GDM1 (cell line): ENCODE measurements around the gene CLIC3.

Experiments used
- DNase-seq: peaks from one replicate; lab custom pipeline; 2025; lab: John Stamatoyannopoulos, UW

The CLIC3 gene

DNA sequence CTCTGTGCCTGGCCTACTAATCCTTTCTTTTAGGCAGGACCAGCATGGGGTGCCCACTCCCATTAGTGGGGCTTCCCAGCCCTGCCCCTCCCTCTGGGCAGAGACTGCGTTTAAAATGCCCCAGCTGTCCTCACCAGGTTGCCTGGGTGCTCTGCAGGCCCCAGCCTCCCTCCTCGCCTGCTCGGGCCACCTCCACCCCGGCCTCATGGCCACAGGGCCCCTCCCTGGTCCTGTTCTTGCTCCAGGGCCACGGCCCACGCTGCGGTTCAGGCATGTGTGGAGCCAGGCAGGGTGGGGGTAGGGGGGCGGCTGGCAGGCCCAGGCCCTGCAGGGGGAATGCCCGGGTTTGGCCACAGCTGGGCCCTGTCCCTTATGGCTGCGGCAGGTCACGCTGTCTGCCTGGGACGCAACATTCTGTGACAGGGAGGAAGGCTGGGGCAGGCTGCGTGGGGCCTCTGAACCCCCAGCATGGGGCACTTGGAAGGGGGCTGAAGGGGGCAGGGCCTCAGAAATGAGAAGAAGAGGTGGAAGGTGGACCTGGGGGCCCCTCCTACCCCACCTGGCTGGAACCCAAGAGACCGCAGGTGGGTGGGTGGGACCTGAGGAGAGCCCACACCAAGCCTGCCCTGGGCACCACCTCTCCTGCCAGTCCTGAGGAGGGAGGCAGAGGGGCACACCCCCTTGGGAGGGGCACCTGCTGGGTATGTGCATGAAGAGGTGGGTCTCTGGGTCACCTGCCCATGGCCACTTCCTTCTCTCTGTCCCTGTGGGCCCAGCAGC, 44.6 kb downstream of the CLIC3 start, which contains the start of gene LCN12:
Gene LCN12, plus strand, starts transcription at position 733 of the 780 bp plus-strand sequence. CDS start 55 bp downstream, outside the sequence.
- DNase-seq, result no peak

DNA sequence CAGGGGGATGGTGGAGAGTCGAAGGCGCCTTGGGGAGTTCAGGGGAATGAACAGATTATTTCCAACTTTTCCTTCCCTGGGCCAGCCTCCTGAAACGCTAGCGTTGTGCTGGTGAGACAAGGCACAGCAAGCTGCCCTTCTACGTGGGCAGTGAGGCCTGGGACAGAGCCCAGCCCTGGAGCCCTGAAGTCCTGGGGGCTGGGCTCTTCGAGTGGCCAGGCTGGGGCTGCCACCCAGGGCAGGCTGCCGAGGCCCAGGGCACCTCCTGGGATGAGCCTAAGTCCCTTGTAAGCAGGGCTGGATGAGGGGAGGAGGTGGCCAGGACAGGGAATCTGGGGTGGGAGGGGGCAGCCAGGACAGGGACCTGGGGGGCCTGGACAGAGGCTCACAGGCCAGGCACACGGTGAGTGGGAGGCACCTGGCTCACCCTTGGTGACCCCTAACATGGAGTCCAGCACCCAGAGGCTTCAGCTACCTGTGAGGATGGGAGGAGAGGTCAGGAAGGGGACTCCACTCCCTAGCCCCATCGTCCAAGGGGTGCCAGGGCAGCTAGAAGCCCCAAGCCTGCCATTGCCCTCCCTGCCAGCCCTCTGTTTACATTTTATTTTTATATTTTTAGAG, 45.6 kb downstream of the CLIC3 start:
- DNase-seq, result no peak

DNA sequence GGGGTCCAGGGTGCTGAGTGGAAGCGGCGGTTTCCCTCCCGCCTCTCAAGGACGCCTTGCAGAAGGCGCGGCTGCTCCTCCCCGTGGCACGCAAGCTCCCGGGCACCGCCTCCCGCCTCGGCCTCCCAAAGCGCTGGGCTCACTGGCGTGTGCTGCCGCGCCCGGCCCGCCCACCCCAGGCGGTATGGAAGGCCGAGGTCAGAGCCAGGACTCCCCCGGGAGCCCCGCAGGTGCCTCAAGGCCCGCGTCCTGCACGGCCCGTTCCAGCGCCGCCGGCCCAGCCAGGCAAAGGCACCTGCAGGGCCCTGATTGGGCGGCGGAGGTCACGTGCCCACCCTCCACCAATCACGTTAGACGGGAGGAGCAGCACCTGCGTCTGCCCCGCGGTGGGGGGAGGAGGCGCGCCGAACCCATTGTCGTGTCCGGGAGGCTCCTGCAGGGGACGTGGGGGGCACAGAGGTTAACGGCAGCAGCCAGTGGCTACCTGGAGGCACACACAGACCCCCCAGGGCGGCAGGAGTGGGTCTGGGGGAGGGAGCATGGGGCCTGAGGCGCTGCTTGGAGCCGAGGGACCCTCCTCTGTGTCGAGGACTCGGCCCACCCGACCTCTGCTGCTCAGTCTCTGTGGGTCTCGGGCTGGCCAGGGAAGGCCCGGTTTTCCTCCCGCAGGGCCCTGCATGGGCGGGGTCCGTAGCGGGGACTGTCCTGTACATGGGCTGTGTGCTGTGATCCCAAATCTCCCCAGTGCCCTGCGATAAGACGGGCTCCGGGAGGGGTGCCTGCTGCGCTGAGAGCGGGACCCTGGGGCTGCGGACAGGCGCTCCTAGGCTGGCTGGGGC, 46.3 kb downstream of the CLIC3 start:
- DNase-seq, result peak; percentile 84

DNA sequence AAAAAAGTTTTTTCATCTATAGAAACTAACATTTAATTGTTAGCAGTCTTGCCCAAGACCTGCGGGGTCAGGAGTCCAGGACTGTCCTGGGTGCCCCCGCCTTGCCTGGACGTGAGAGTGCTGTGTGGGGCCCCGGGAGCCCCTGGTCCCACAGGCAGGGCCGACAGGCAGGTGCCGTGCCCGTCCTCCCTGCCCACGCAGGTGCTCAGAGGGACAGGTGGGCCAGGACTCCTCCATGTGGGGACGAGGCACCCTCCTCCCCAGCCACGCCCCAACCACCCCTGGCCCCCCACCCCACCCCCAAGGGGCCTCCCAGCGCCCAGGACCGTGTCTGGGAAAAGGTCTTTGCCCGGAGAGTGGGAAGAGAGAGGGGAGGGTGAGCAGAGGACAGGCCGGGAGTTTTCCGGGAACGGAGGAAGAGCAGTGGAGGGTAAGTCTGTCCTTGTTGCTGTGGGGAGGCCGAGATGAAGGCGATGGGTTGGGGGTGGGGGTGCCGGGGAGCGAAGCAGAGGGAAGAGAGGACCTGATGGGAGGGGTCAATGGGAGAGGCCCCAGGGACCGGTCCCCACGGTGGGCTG, 47.0 kb downstream of the CLIC3 start:
- no peak for DNase-seq

DNA sequence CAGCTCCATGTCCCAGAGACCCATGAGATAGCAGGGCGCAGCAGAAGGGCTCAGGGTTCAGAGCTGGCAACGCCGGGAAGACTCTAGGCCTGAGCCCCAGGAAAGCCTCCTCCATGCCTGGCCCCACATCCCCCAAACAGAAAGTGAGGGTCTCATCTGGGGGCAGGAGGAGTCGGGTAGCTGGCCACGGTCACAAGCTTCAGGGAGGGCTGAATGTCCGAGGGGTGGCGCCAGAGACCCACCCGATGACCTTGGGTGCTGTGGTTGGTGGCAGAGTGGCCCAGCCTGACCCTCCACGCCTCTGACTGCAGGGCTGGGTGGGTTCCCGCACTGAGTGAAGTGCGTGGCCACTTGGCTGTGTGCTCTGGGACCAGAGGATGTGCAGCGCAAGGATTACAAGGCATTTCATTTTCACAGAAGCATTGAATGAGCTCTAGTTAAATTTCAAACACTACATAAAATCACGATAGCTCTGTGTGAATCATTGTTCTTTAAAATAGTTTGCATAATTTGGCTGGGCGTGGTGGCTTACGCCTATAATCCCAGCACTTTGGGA, 48.3 kb downstream of the CLIC3 start:
- DNase-seq, result peak; percentile 16

DNA sequence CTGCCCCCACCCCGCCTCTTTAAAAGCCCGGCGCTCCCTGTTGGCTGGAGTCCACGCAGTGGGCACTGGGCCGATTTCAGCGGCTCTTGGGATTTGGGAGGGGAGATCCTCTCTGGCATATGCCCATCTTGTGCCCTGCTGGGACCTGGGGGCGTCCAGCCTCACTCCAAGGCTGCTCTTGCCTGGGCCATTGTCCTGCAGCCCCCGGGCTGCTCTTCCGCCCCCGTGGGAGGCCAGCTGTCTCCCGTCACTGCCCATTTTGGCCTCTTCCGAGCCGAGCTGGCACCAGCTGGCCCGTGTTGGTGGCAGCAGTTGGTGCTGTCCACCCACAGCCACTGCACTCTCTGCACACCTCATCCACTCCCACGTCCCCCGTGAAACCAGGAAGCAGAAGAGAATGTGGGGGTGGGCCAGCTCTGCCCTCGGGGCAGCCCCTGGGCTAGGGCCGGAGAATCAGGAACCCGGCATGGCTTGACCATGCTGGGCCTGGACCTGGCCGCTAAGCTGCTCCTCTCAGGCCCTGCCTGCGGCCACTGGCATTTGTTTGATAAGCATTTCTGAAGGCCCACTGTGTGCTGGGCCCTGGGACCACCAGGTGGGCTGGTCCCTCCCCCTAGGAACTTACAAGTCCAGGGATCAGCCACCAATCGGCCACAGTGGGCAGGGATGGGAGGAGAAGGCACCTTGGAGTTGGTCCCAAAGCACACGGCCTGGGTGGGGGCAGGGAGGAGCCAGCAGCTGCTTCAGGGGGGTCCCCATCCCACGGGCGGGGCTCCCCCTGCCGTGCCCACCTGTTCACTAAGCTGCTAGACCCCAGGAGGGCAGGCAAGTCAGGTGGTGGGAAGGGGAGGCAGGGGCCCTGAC, 49.1 kb downstream of the CLIC3 start:
- DNase-seq, result no peak

DNA sequence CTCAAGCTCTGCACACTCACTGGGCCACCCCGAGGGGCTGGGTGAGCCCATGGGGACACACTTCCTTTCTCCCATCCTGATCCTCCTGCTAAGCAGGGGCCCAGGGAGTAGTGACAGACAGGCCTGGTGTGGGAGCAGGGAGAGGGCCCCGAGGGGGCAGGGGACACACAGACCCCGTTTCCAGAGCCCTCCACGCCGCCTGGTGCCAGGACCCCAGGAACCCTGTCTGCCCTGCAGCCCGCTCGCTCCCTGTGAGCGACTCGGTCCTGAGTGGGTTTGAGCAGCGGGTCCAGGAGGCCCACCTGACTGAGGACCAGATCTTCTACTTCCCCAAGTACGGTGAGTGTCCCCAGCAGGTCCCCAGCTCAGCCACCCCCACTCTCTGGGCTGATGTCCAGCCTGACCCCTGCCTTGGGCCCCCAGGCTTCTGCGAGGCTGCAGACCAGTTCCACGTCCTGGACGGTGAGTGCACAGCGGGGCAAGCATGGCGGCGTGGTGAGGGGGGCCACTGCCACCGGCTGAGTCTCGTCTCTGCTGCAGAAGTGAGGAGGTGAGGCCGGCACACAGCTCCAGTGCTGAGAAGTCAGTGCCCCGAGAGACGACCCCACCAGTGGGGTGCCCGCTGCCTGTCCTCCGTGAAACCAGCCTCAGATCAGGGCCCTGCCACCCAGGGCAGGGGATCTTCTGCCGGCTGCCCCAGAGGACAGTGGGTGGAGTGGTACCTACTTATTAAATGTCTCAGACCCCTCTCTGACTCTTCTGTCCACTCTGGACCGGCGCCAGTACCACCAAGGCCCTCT, 49.9 kb downstream of the CLIC3 start:
- DNase-seq, result no peak

DNA sequence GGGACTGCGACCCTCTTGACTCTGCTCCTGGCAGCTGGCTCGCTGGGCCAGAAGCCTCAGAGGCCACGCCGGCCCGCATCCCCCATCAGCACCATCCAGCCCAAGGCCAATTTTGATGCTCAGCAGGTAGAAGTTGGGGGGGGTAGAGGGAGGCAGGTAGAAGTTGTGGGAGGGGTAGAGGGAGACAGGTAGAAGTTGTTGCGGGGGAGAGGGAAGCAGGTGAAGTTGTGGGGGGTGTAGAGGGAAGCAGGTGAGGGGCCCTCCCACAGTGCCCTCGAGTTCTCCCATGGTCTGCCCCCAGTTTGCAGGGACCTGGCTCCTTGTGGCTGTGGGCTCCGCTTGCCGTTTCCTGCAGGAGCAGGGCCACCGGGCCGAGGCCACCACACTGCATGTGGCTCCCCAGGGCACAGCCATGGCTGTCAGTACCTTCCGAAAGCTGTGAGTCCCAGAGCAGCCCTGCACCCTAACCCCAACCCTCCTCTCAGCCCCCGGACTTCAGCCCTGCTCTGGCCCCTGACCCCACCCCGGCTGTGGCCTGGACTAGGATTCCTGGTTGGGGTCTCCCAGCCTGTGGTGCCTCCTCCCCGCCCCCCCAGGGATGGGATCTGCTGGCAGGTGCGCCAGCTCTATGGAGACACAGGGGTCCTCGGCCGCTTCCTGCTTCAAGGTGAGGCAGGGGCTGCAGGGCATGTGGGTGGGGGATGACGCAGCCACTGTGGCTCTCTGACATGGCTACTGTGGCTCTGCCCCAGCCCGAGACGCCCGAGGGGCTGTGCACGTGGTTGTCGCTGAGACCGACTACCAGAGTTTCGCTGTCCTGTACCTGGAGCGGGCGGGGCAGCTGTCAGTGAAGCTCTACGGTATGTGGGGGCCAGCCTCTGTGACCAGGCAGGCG, 50.8 kb downstream of the CLIC3 start:
- no peak for DNase-seq
